LNCaP clone FGC (cell line): ENCODE results near the gene TNS1.

Experiments used
- DNase-seq: peaks from one replicate; pipeline ENCODE4 v3.0.0-alpha.2; 2011; ENCODE audit warnings: low read depth
- H3K4me3 ChIP-seq: 2 replicates; pipeline ENCODE4 v1.5.1; 2011; ENCODE audit warnings: mild to moderate bottlenecking, low read depth, low read length, control low read depth
- TF ChIP-seq, protein P1 (sequence below): IDR thresholded peaks from 2 replicates; pipeline ENCODE4 v1.5.1; 2012; ENCODE audit warnings: mild to moderate bottlenecking; ENCODE audit not compliant: control insufficient read depth, insufficient read depth; ENCODE audit errors: extremely low read depth

TNS1 gene

GRCh38 chr2:217941339-217941738 is 61.5 kb downstream of the TNS1 start:
- DNase-seq, result no peak
- H3K4me3 ChIP-seq, result no peak overlapping the region
- TF ChIP-seq, protein P1, sequence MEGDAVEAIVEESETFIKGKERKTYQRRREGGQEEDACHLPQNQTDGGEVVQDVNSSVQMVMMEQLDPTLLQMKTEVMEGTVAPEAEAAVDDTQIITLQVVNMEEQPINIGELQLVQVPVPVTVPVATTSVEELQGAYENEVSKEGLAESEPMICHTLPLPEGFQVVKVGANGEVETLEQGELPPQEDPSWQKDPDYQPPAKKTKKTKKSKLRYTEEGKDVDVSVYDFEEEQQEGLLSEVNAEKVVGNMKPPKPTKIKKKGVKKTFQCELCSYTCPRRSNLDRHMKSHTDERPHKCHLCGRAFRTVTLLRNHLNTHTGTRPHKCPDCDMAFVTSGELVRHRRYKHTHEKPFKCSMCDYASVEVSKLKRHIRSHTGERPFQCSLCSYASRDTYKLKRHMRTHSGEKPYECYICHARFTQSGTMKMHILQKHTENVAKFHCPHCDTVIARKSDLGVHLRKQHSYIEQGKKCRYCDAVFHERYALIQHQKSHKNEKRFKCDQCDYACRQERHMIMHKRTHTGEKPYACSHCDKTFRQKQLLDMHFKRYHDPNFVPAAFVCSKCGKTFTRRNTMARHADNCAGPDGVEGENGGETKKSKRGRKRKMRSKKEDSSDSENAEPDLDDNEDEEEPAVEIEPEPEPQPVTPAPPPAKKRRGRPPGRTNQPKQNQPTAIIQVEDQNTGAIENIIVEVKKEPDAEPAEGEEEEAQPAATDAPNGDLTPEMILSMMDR, result no peak

GRCh38 chr2:217940261-217941220 is 62.3 kb downstream of the TNS1 start:
- TF ChIP-seq, protein P1, result no peak
- H3K4me3 ChIP-seq, result no peak overlapping the region

DNA sequence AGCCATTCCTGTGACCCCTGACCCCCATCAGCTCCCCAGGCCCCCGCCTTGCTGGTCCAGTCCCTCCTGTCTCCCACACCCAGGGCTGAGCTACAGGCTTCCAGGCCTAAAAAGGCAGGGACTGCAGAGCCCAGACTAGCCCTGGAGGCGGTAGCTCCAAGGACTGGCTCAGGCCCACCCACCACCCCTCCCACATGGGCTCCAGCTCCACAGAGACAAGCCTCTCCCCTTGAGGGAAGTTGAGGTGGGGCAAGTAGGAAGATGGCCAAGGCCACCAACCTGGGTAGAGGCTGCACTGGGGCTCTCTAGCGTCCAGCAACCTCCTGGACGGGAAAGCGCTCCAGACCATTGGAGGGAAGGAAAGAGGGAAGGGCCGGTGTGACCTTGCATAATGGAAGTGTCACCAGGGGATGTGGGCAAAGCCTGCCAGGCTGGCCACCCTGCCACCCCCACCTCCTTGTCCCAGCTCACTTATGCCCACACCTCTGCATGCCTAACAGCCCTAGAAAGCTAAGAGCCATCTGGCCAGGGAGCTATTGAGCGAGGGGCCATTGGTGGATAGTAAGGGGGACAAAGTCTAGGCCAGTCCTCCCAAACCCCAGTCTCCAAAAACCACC is 63.1 kb downstream of the TNS1 start:
- TF ChIP-seq, protein P1, result no peak
- no peak overlapping the region for H3K4me3 ChIP-seq
- DNase-seq, result no peak

More at GRCh38 chr2:217940261-217941220, 62.3 kb downstream of the TNS1 start:
- no peak for DNase-seq

DNA sequence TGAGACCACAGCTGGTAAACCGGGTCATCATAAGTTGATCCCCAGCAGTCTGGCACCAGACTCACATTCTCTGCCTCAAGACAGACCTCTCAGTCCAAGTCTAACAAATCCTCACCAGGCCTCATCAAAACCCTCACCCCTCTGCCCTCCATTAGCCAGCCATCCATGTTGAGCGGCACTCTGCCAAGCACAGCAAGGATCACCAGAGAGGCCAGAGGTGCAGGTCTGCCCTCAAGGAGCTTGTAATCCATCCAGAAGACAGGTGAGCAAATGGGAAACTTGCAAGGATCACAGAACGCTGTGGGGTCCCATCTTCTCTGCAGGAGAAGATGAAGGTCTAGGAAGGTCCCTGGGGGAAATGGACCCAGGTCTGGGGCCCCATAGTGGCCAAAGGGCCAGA is 63.6 kb downstream of the TNS1 start:
- TF ChIP-seq, protein P1, result no peak
- DNase-seq, result no peak
- no peak overlapping the region for H3K4me3 ChIP-seq

GRCh38 chr2:217938036-217938435 is 64.8 kb downstream of the TNS1 start:
- H3K4me3 ChIP-seq, result no peak overlapping the region
- no peak for DNase-seq
- TF ChIP-seq, protein P1, result no peak

DNA sequence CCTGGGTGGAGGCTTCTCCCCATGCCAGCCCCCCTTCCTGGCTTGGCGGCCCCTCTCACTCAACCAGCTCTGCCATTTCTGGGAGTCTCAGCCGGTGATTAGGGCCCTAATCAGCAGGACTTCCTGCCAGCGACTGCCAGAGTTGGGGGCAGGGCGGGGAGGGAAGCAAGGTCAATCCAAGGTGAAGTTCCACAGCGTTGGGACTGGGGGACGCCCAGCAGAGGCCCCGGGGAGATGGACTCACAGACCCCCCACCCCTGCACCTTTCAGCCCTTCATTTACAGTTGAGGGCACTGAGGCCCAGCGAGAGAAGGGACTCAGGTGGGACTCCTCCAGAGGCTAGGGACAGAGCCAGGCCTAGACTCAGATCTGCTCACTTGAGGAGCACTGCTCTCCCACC is 65.3 kb downstream of the TNS1 start:
- TF ChIP-seq, protein P1, result no peak
- no peak overlapping the region for H3K4me3 ChIP-seq
- no peak for DNase-seq

GRCh38 chr2:217936952-217937351 is 65.8 kb downstream of the TNS1 start:
- H3K4me3 ChIP-seq, result no peak overlapping the region

More at GRCh38 chr2:217936952-217937351, 65.8 kb downstream of the TNS1 start:
- no peak for DNase-seq
- TF ChIP-seq, protein P1, result no peak
